Keratinocyte (primary cell): ENCODE measurements around the gene AP3B1. TPM values are rescaled to one million over a fixed set of nuclear protein-coding genes. Genes with fewer than 3 reads are reported as not detected.

Experiments used
- DNase-seq: peaks from one replicate; pipeline ENCODE4 v3.0.0-alpha.2; 2011; ENCODE audit warnings: low read depth, missing footprints, low spot score
- FAIRE-seq: peaks from 2 replicates; lab custom pipeline; 2011; peaks lifted over from hg19 to GRCh38; lab: Jason Lieb, UNC
- H2AFZ ChIP-seq: 2 replicates; pipeline ENCODE4 v1.6.0; 2012; ENCODE audit warnings: low read length, control low read depth, inconsistent platforms; ENCODE audit not compliant: control insufficient read depth
- H3K27ac ChIP-seq: 2 replicates; pipeline ENCODE4 v1.5.1; 2011; ENCODE audit warnings: low read length; ENCODE audit not compliant: control insufficient read depth, insufficient read depth
- H3K27me3 ChIP-seq: 3 replicates; pipeline ENCODE4 v1.6.0; 2011; ENCODE audit warnings: low read length; ENCODE audit not compliant: control insufficient read depth, insufficient read depth; ENCODE audit errors: extremely low read depth
- H3K36me3 ChIP-seq, 2 experiments: 2 replicates in 1 of 2; 3 replicates in 1 of 2; pipeline ENCODE4 v1.5.1; 2011; ENCODE audit warnings: low read length in 2 of 2, mild to moderate bottlenecking in 1 of 2; ENCODE audit not compliant: control insufficient read depth in 2 of 2, insufficient read depth in 2 of 2; ENCODE audit errors: extremely low read depth in 1 of 2
- H3K4me1 ChIP-seq: 3 replicates; pipeline ENCODE4 v1.5.1; 2011; ENCODE audit warnings: low read length; ENCODE audit not compliant: control insufficient read depth, insufficient read depth; ENCODE audit errors: extremely low read depth
- H3K4me2 ChIP-seq: 3 replicates; pipeline ENCODE4 v1.6.0; 2011; ENCODE audit warnings: low read depth, low read length; ENCODE audit not compliant: control insufficient read depth, insufficient read depth; ENCODE audit errors: extremely low read depth
- H3K4me3 ChIP-seq, 3 experiments: fragments of 200-600 bp in 1 of 3; sonication (generic) in 1 of 3; 2 replicates in 2 of 3; 3 replicates in 1 of 3; pipeline ENCODE4 v1.5.1; 2011 to 2016; ENCODE audit warnings: low read length in 3 of 3, mild to moderate bottlenecking in 3 of 3, control low read depth in 2 of 3, inconsistent platforms in 1 of 3, low read depth in 1 of 3, mixed read lengths in 1 of 3, mixed run types in 1 of 3, moderate library complexity in 1 of 3; ENCODE audit not compliant: control insufficient read depth in 2 of 3, insufficient read depth in 2 of 3; ENCODE audit errors: extremely low read depth in 1 of 3
- H3K79me2 ChIP-seq: 2 replicates; pipeline ENCODE4 v1.6.0; 2012; ENCODE audit warnings: low read length; ENCODE audit not compliant: control insufficient read depth, insufficient read depth
- H3K9ac ChIP-seq: 3 replicates; pipeline ENCODE4 v1.6.0; 2011; ENCODE audit warnings: low read length; ENCODE audit not compliant: control insufficient read depth, insufficient read depth; ENCODE audit errors: extremely low read depth
- H3K9me1 ChIP-seq: 3 replicates; pipeline ENCODE4 v1.6.0; 2011; ENCODE audit warnings: low read length; ENCODE audit not compliant: control insufficient read depth, insufficient read depth; ENCODE audit errors: extremely low read depth
- H3K9me3 ChIP-seq: 2 replicates; pipeline ENCODE4 v1.5.1; 2012; ENCODE audit warnings: low read depth, low read length; ENCODE audit not compliant: control insufficient read depth
- H4K20me1 ChIP-seq: 3 replicates; pipeline ENCODE4 v1.6.0; 2011; ENCODE audit warnings: low read length; ENCODE audit not compliant: control insufficient read depth, insufficient read depth; ENCODE audit errors: extremely low read depth
- CTCF ChIP-seq, 3 experiments: IDR thresholded peaks in 1 of 3; conservative IDR thresholded peaks in 1 of 3; optimal IDR thresholded peaks in 1 of 3; 2 replicates in 2 of 3; 3 replicates in 1 of 3; pipeline versions ENCODE3 to v1.5.1; 2011; ENCODE audit warnings: low read length in 3 of 3, mild to moderate bottlenecking in 3 of 3, moderate library complexity in 2 of 3, control low read depth in 1 of 3, inconsistent platforms in 1 of 3; ENCODE audit not compliant: insufficient read depth in 2 of 3; ENCODE audit errors: extremely low read depth in 1 of 3
- EZH2 ChIP-seq: IDR thresholded peaks from one replicate; pipeline ENCODE4 v1.6.1; 2012; ENCODE audit warnings: inconsistent platforms, mild to moderate bottlenecking, low read length, moderate library complexity
- dilution Hi-C: fragments of 300-500 bp; cut with MboI; formaldehyde crosslinking; loops from one replicate; pipeline ENCODE4 v1.7.0; 2020; ENCODE audit warnings: low sequenced_read_pairs; ENCODE audit not compliant: extremely low pct_ligation_motif_present
- polyA plus RNA-seq, 5 experiments: library from polyadenylated mRNA; depleted of rRNA in 3 of 5; stranded (reverse) in 3 of 5; stranded (forward) in 1 of 5; unstranded in 1 of 5; fragments of >200 nt; gene quantifications; 1 replicate in 1 of 5; 2 replicates in 3 of 5; 3 replicates in 1 of 5; pipeline versions ENCODE4 v1.2.1 to v1.2.3, GENCODE V29; 2011 to 2012; ENCODE audit warnings: missing spikeins in 2 of 5, low read depth in 1 of 5, low replicate concordance in 1 of 5

The AP3B1 gene
- polyA plus RNA-seq, 1 donor (not counting 4 experiments of a cell fraction or from before 2014, with no cell fraction given), result 65.1 TPM

- FAIRE-seq, result no peak
- H3K27ac ChIP-seq, result no peak overlapping the region
- TF ChIP-seq EZH2 (no peak), CTCF (optimal IDR thresholded peaks at IDR 0.05 in 1 of 3, IDR thresholded peaks at IDR 0.05 in 1 of 3, conservative IDR thresholded peaks at IDR 0.05 in 1 of 3; ENCODE audit: extremely low read depth in 1 of 3, insufficient read depth in 2 of 3, low read length in 3 of 3) (no peak)
Measured at GRCh38 chr5:77993141-77993854, 301.2 kb downstream of the AP3B1 start.

GRCh38 chr5:77991084-77991483 is 303.4 kb downstream of the AP3B1 start:
- DNase-seq (no peak), FAIRE-seq (no peak)
- dilution Hi-C loops, result no loop called here
- Histone ChIP-seq H3K79me2 (no peaks in the 10 kb centered on the region), H3K4me2 (no peak overlapping the region), H3K4me1 (no peaks in the 10 kb centered on the region), H3K36me3 (no peaks in the 10 kb centered on the region), H3K9me1 (no peaks in the 10 kb centered on the region), H3K27me3 (no peaks in the 10 kb centered on the region), H4K20me1 (no peaks in the 10 kb centered on the region), H3K9ac (no peak overlapping the region), H2AFZ (no peak overlapping the region), H3K4me3 (no peak overlapping the region), H3K9me3 (no peaks in the 10 kb centered on the region), H3K27ac (no peak overlapping the region)
- TF ChIP-seq EZH2 (no peak), CTCF (optimal IDR thresholded peaks at IDR 0.05 in 1 of 3, IDR thresholded peaks at IDR 0.05 in 1 of 3, conservative IDR thresholded peaks at IDR 0.05 in 1 of 3; ENCODE audit: extremely low read depth in 1 of 3, insufficient read depth in 2 of 3, low read length in 3 of 3) (no peak)

More at GRCh38 chr5:77993141-77993854, 301.2 kb downstream of the AP3B1 start:
- H3K79me2 ChIP-seq, result no peaks in the 10 kb centered on the region
- H3K4me3 ChIP-seq, result no peak overlapping the region
- no peak overlapping the region for H3K4me2 ChIP-seq
- no peaks in the 10 kb centered on the region for H3K4me1 ChIP-seq
- H4K20me1 ChIP-seq, result no peaks in the 10 kb centered on the region
- dilution Hi-C loops, result no loop called here
- H3K9ac ChIP-seq, result no peak overlapping the region
- H3K27me3 ChIP-seq, result no peaks in the 10 kb centered on the region
- no peaks in the 10 kb centered on the region for H3K36me3 ChIP-seq
- H3K9me1 ChIP-seq, result no peaks in the 10 kb centered on the region
- H2AFZ ChIP-seq, result no peak overlapping the region
- no peaks in the 10 kb centered on the region for H3K9me3 ChIP-seq
- DNase-seq, result no peak
